GM12878 (cell line): Measurements from ENCODE around the gene GJA4. TPM values are rescaled to one million over a fixed set of nuclear protein-coding genes. Genes with fewer than 3 reads are reported as not detected.

Experiments
- ATAC-seq: fragments of 200-7000 bp; cut with Tn5 transposase; 3 replicates; pipeline ENCODE4 v1.9.1; 2020; ENCODE audit warnings: mild to moderate bottlenecking, moderate library complexity
- BruUV-seq: library from RNA; stranded (reverse); fragments of 400-500 nt; replicated peaks from 2 replicates; lab custom pipeline; 2021; lab: Mats Ljungman, UMichigan
- CTCF ChIA-PET: fragments of 300-600 bp; sonication (Branson Sonifier 250); formaldehyde crosslinking; extraction: SDS; loops from one replicate; lab custom pipeline; 2021; ENCODE audit warnings: inconsistent platforms; lab: Yijun Ruan, JAX
- POLR2A ChIA-PET: fragments of 350-600 bp; formaldehyde crosslinking; extraction: SDS; loops from one replicate; lab custom pipeline; 2021; ENCODE audit warnings: inconsistent platforms; lab: Charles Lee
- RAD21 ChIA-PET: fragments of 300-600 bp; sonication (Branson Sonifier 250); formaldehyde crosslinking; loops from one replicate; lab custom pipeline; 2023; ENCODE audit warnings: antibody characterized with exemption; ENCODE audit not compliant: unreplicated experiment; lab: Charles Lee
- SMC1A ChIA-PET: fragments of 300-600 bp; sonication (Branson Sonifier 250); formaldehyde crosslinking; loops from one replicate; lab custom pipeline; 2023; ENCODE audit not compliant: unreplicated experiment, uncharacterized antibody; lab: Charles Lee
- DNase-seq: peaks from one replicate; pipeline ENCODE4 v3.0.0-alpha.2; 2011; ENCODE audit warnings: low read depth, low spot score
- FAIRE-seq: peaks from 3 replicates; lab custom pipeline; 2011; peaks lifted over from hg19 to GRCh38; lab: Jason Lieb, UNC
- H2AFZ ChIP-seq: 2 replicates; pipeline ENCODE4 v1.6.0; 2011; ENCODE audit warnings: low read depth, low read length, control low read depth; ENCODE audit not compliant: control insufficient read depth
- H3K27ac ChIP-seq: 2 replicates; pipeline ENCODE4 v1.5.1; 2011; ENCODE audit warnings: control low read depth; ENCODE audit not compliant: control insufficient read depth, insufficient read depth
- H3K27me3 ChIP-seq, 2 experiments: replicated peaks in 1 of 2; 2 replicates each; pipeline versions ENCODE4 v1.6.0 to v1.6.1; 2011; ENCODE audit warnings: low read length in 1 of 2; ENCODE audit not compliant: control insufficient read depth in 2 of 2, insufficient read depth in 2 of 2
- H3K36me3 ChIP-seq, 2 experiments: 2 replicates each; pipeline ENCODE4 v1.5.1; 2011; ENCODE audit warnings: low read length in 1 of 2; ENCODE audit not compliant: control insufficient read depth in 2 of 2, insufficient read depth in 2 of 2
- H3K4me1 ChIP-seq: 2 replicates; pipeline ENCODE4 v1.6.1; 2011; ENCODE audit warnings: mild to moderate bottlenecking, low read length, moderate library complexity, mixed read lengths; ENCODE audit not compliant: control insufficient read depth, insufficient read depth
- H3K4me2 ChIP-seq: 2 replicates; pipeline ENCODE4 v1.6.0; 2011; ENCODE audit warnings: control low read depth; ENCODE audit not compliant: control insufficient read depth, insufficient read depth
- H3K4me3 ChIP-seq: fragments of 200-600 bp; sonication (generic); 2 replicates; pipeline ENCODE4 v1.5.1; 2016
- H3K79me2 ChIP-seq: 2 replicates; pipeline ENCODE4 v1.6.0; 2011; ENCODE audit warnings: low read length; ENCODE audit not compliant: control insufficient read depth, insufficient read depth
- H3K9ac ChIP-seq: 2 replicates; pipeline ENCODE4 v1.8.0; 2011; ENCODE audit warnings: low read length, control low read depth, mixed read lengths; ENCODE audit not compliant: control insufficient read depth, insufficient read depth
- H3K9me3 ChIP-seq: replicated peaks from 3 replicates; pipeline ENCODE4 v1.5.1; 2011; ENCODE audit warnings: mild to moderate bottlenecking, low read length; ENCODE audit not compliant: control insufficient read depth, insufficient read depth
- H4K20me1 ChIP-seq: 2 replicates; pipeline ENCODE4 v1.6.0; 2011; ENCODE audit not compliant: control insufficient read depth, insufficient read depth
- ASH2L ChIP-seq: fragments of 300-600, 200-600 bp; sonication (generic); IDR thresholded peaks from 2 replicates; pipeline ENCODE4 v1.6.1; 2017; ENCODE audit warnings: low read depth, mild to moderate bottlenecking, borderline replicate concordance
- CEBPB ChIP-seq, 2 experiments: fragments of 150-350 bp in 1 of 2; IDR thresholded peaks; 2 replicates each; pipeline ENCODE4 v1.6.1; 2012 to 2014; ENCODE audit warnings: low read depth in 2 of 2, low read length in 2 of 2, borderline replicate concordance in 1 of 2, inconsistent platforms in 1 of 2
- CHD2 ChIP-seq: IDR thresholded peaks from 2 replicates; pipeline ENCODE4 v1.6.1; 2011; ENCODE audit warnings: low read depth, low read length, improper control_type of control experiment, borderline replicate concordance
- FOS ChIP-seq: IDR thresholded peaks from 3 replicates; pipeline ENCODE4 v1.6.1; 2011; ENCODE audit warnings: borderline replicate concordance; ENCODE audit not compliant: insufficient read length; ENCODE audit errors: extremely low read depth
- HCFC1 ChIP-seq: fragments of 150-350 bp; IDR thresholded peaks from 2 replicates; pipeline ENCODE4 v1.6.1; 2014; ENCODE audit warnings: low read length
- IRF4 ChIP-seq: IDR thresholded peaks from 2 replicates; pipeline ENCODE4 v1.6.1; 2011; ENCODE audit warnings: low read depth, low read length
- NBN ChIP-seq: fragments of 450-650 bp; IDR thresholded peaks from 2 replicates; pipeline ENCODE4 v1.6.1; 2016
- POLR2AphosphoS2 ChIP-seq: IDR thresholded peaks from 2 replicates; pipeline ENCODE4 v1.6.1; 2011; ENCODE audit warnings: low read depth, mild to moderate bottlenecking, low read length, improper control_type of control experiment, moderate library complexity
- RCOR1 ChIP-seq: conservative IDR thresholded peaks from 2 replicates; pipeline ENCODE4 v1.6.1; 2012; ENCODE audit warnings: low read depth, low read length, improper control_type of control experiment
- RFX5 ChIP-seq: IDR thresholded peaks from 2 replicates; pipeline ENCODE4 v1.6.1; 2011; ENCODE audit warnings: low read depth, low read length, improper control_type of control experiment
- SMAD5 ChIP-seq: IDR thresholded peaks from 2 replicates; pipeline ENCODE4 v1.6.1; 2016; ENCODE audit warnings: antibody characterized with exemption, low read depth
- SMARCA5 ChIP-seq: fragments of 450-650 bp; IDR thresholded peaks from 2 replicates; pipeline ENCODE4 v1.6.1; 2017; ENCODE audit warnings: mild to moderate bottlenecking
- SUZ12 ChIP-seq: fragments of 200-600 bp; sonication (generic); IDR thresholded peaks from one replicate; pipeline ENCODE4 v1.6.1; 2018; ENCODE audit warnings: antibody characterized with exemption, mild to moderate bottlenecking; ENCODE audit not compliant: unreplicated experiment
- ZNF274 ChIP-seq: IDR thresholded peaks from one replicate; pipeline ENCODE4 v1.8.0; 2011; ENCODE audit not compliant: insufficient read length, insufficient read depth
- WGBS: methylation state at CpG from one replicate; pipeline ENCODE4 v1.1.6; 2016; ENCODE audit warnings: low lambda C conversion rate; ENCODE audit not compliant: insufficient replicate concordance, insufficient coverage; ENCODE audit errors: missing lambda C conversion rate; 5-methylcytosine and 5-hydroxymethylcytosine counted together
- in situ Hi-C: fragments of 300-500 bp; cut with MboI; formaldehyde crosslinking; loops from 9 replicates; pipeline ENCODE4 v1.14.3; 2018; ENCODE audit warnings: mixed read lengths
- intact Hi-C: fragments of 100-400 bp; cut with micrococcal nuclease; formaldehyde crosslinking; loops from one replicate; pipeline ENCODE4 v1.14.2; 2022; ENCODE audit not compliant: unreplicated experiment
- polyA plus RNA-seq, 11 experiments: library from polyadenylated mRNA; depleted of rRNA in 4 of 11; unstranded in 6 of 11; stranded (reverse) in 5 of 11; fragments of >200 nt; fragmentation: Nextera tagmentation in 4 of 11; fragmentation: Illumina TruSeq in 1 of 11; extraction: Ambion mirVana in 4 of 11; extraction: Trizol in 1 of 11; gene quantifications; 1 replicate in 1 of 11; 2 replicates in 10 of 11; pipeline versions ENCODE4 v1.2.1 to v1.2.3, GENCODE V29; 2011 to 2016; ENCODE audit warnings: inconsistent platforms in 2 of 11, missing spikeins in 2 of 11, low read depth in 1 of 11
- total RNA-seq, 4 experiments: library from RNA; depleted of rRNA in 3 of 4; stranded (reverse); fragments of >200 nt in 3 of 4; fragmentation: Illumina TruSeq in 1 of 4; extraction: Trizol in 1 of 4; gene quantifications; 2 replicates each; pipeline versions ENCODE4 v1.2.1 to v1.2.3, GENCODE V29; 2013 to 2021
- TF ChIP-seq, protein P1 (sequence below): fragments of 150-350 bp; IDR thresholded peaks from 2 replicates; pipeline ENCODE4 v1.6.1; 2014; ENCODE audit warnings: mild to moderate bottlenecking, low read depth, low read length
- TF ChIP-seq, protein P2 (sequence below): fragments of 450-650 bp; IDR thresholded peaks from 2 replicates; pipeline ENCODE4 v1.6.1; 2018; ENCODE audit warnings: borderline replicate concordance, mild to moderate bottlenecking; ENCODE audit not compliant: partially characterized antibody
- TF ChIP-seq, protein P3 (sequence below): fragments of 450-650 bp; formaldehyde crosslinking; IDR thresholded peaks from 2 replicates; pipeline ENCODE4 v1.4.0; 2022; ENCODE audit warnings: mild to moderate bottlenecking, moderate library complexity
- TF ChIP-seq, protein P4 (sequence below): fragments of 450-650 bp; IDR thresholded peaks from 2 replicates; pipeline ENCODE4 v1.6.1; 2017; ENCODE audit warnings: borderline replicate concordance

GJA4 gene
- total and polyA plus RNA-seq, 10 of the 15 experiments (the other 5 are each of a cell fraction or from before 2014, with no cell fraction given): 0.09 to 0.18 TPM; not detected in 8

DNA sequence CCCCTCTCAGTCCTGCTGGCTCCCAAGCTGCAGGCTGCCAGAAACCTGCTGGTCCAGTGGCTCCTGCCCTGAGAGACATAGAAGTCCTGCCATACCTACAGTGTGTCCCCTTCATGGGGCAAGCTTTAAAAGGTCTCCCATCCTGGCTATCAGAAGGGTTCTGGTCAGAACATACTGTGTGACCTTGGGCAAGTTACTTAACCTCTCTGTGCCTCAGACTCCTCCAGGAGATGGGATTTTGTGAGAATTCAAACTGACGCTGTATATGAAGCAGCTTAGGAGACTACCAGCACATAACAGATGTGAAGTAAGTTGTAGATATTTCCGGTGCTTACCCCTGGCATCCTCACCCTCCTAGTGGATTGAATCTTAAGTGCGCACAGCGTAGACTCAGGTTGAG lies 46.7 kb upstream of the GJA4 start:
- Histone ChIP-seq H3K79me2 (no peaks in the 10 kb centered on the region), H3K4me1 (no peaks in the 10 kb centered on the region), H3K4me2 (no peak overlapping the region), H3K9ac (no peak overlapping the region), H2AFZ (no peak overlapping the region), H4K20me1 (no peaks in the 10 kb centered on the region), H3K36me3 (no peaks in the 10 kb centered on the region), H3K9me3 (no peaks in the 10 kb centered on the region), H3K27ac (no peak overlapping the region), H3K4me3 (no peak overlapping the region), H3K27me3 (no peaks in the 10 kb centered on the region; a peak in 1 of 4 replicates)
- WGBS: 47% methylated on average over 4 of the region's 4 CpGs
- in situ Hi-C loops: loop anchor here (10.0 kb wide), 1 partner anchor 1111 kb away; no protein-coding TSS in a partner anchor
- ATAC-seq: no peak
- BruUV-seq: no TSS peak
- SMC1A ChIA-PET: no interaction called here
- DNase-seq: no peak
- POLR2A ChIA-PET: no interaction called here
- CTCF ChIA-PET: interaction anchor here (1.1 kb wide), 1 partner anchor 1116 kb away, joined by 4 read pairs; no protein-coding TSS in a partner anchor
- RAD21 ChIA-PET: no interaction called here
- no peak for FAIRE-seq
- intact Hi-C loops: no loop called here
- TF ChIP-seq CHD2 (no peak), CEBPB (IDR thresholded peaks at IDR 0.05; ENCODE audit: borderline replicate concordance in 1 of 2, low read depth in 2 of 2, low read length in 2 of 2) (no peak), NBN (no peak), ASH2L (no peak), POLR2AphosphoS2 (no peak), RFX5 (no peak), RCOR1 (no peak), IRF4 (no peak), SMAD5 (no peak), HCFC1 (no peak), SMARCA5 (no peak), SUZ12 (no peak), FOS (no peak), ZNF274 (no peak)
- TF ChIP-seq, protein P1, sequence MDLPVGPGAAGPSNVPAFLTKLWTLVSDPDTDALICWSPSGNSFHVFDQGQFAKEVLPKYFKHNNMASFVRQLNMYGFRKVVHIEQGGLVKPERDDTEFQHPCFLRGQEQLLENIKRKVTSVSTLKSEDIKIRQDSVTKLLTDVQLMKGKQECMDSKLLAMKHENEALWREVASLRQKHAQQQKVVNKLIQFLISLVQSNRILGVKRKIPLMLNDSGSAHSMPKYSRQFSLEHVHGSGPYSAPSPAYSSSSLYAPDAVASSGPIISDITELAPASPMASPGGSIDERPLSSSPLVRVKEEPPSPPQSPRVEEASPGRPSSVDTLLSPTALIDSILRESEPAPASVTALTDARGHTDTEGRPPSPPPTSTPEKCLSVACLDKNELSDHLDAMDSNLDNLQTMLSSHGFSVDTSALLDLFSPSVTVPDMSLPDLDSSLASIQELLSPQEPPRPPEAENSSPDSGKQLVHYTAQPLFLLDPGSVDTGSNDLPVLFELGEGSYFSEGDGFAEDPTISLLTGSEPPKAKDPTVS: no peak
- TF ChIP-seq, protein P2, sequence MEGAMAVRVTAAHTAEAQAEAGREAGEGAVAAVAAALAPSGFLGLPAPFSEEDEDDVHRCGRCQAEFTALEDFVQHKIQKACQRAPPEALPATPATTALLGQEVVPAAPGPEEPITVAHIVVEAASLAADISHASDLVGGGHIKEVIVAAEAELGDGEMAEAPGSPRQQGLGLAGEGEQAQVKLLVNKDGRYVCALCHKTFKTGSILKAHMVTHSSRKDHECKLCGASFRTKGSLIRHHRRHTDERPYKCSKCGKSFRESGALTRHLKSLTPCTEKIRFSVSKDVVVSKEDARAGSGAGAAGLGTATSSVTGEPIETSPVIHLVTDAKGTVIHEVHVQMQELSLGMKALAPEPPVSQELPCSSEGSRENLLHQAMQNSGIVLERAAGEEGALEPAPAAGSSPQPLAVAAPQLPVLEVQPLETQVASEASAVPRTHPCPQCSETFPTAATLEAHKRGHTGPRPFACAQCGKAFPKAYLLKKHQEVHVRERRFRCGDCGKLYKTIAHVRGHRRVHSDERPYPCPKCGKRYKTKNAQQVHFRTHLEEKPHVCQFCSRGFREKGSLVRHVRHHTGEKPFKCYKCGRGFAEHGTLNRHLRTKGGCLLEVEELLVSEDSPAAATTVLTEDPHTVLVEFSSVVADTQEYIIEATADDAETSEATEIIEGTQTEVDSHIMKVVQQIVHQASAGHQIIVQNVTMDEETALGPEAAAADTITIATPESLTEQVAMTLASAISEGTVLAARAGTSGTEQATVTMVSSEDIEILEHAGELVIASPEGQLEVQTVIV: no peak
- TF ChIP-seq, protein P3, sequence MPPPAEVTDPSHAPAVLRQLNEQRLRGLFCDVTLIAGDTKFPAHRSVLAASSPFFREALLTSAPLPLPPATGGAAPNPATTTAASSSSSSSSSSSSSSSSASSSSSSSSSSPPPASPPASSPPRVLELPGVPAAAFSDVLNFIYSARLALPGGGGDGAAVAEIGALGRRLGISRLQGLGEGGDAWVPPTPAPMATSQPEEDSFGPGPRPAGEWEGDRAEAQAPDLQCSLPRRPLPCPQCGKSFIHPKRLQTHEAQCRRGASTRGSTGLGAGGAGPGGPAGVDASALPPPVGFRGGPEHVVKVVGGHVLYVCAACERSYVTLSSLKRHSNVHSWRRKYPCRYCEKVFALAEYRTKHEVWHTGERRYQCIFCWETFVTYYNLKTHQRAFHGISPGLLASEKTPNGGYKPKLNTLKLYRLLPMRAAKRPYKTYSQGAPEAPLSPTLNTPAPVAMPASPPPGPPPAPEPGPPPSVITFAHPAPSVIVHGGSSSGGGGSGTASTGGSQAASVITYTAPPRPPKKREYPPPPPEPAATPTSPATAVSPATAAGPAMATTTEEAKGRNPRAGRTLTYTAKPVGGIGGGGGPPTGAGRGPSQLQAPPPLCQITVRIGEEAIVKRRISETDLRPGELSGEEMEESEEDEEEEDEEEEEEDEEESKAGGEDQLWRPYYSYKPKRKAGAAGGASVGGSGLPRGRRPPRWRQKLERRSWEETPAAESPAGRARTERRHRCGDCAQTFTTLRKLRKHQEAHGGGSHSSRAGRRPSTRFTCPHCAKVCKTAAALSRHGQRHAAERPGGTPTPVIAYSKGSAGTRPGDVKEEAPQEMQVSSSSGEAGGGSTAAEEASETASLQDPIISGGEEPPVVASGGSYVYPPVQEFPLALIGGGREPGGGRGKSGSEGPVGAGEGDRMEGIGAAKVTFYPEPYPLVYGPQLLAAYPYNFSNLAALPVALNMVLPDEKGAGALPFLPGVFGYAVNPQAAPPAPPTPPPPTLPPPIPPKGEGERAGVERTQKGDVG: no peak
- TF ChIP-seq, protein P4, sequence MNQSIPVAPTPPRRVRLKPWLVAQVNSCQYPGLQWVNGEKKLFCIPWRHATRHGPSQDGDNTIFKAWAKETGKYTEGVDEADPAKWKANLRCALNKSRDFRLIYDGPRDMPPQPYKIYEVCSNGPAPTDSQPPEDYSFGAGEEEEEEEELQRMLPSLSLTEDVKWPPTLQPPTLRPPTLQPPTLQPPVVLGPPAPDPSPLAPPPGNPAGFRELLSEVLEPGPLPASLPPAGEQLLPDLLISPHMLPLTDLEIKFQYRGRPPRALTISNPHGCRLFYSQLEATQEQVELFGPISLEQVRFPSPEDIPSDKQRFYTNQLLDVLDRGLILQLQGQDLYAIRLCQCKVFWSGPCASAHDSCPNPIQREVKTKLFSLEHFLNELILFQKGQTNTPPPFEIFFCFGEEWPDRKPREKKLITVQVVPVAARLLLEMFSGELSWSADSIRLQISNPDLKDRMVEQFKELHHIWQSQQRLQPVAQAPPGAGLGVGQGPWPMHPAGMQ: no peak
